CD4-positive, alpha-beta T cell (primary cell): ENCODE data around the gene CFAP299. TPM values are rescaled to one million over a fixed set of nuclear protein-coding genes. Genes with fewer than 3 reads are reported as not detected.

Source experiments
- ATAC-seq: fragments of 200-7000 bp; cut with Tn5 transposase; one replicate; pipeline ENCODE4 v1.10.0; 2022; ENCODE audit warnings: mild to moderate bottlenecking; ENCODE audit not compliant: poor library complexity
- CTCF ChIA-PET: fragments of 350-600 bp; sonication (Branson Sonifier 250); formaldehyde crosslinking; loops from one replicate; lab custom pipeline; 2021; ENCODE audit warnings: antibody characterized with exemption, inconsistent platforms; lab: Charles Lee
- POLR2A ChIA-PET: fragments of 350-600 bp; sonication (Branson Sonifier 250); formaldehyde crosslinking; loops from one replicate; lab custom pipeline; 2021; ENCODE audit warnings: antibody characterized with exemption, inconsistent platforms; lab: Charles Lee
- DNase-seq, 14 experiments: peaks; one replicate each; pipeline ENCODE4 v3.0.0-alpha.2; 2013 to 2020; ENCODE audit warnings: mixed read lengths in 2 of 14
- H3K27ac ChIP-seq, 2 donors: one replicate each; pipeline versions ENCODE4 v1.5.1 to v1.7.0; 2013; ENCODE audit warnings: low read length in 2 of 2, low read depth in 1 of 2, mild to moderate bottlenecking in 1 of 2
- H3K27me3 ChIP-seq, 2 experiments: 1 replicate in 1 of 2; 2 replicates in 1 of 2; pipeline versions ENCODE4 v1.6.1 to v1.7.0; 2013; ENCODE audit warnings: low read length in 2 of 2, control low read depth in 1 of 2, mild to moderate bottlenecking in 1 of 2, moderate library complexity in 1 of 2; ENCODE audit not compliant: insufficient read depth in 2 of 2, control insufficient read depth in 1 of 2
- H3K36me3 ChIP-seq: one replicate; pipeline ENCODE4 v1.6.1; 2013; ENCODE audit warnings: low read length, control low read depth; ENCODE audit not compliant: insufficient read depth
- H3K4me1 ChIP-seq: one replicate; pipeline ENCODE4 v1.6.1; 2013; ENCODE audit warnings: low read length, control low read depth; ENCODE audit not compliant: insufficient read depth
- H3K4me3 ChIP-seq: one replicate; pipeline ENCODE4 v1.5.1; 2013; ENCODE audit warnings: mild to moderate bottlenecking, low read length, moderate library complexity
- H3K9me3 ChIP-seq, 2 experiments: 1 replicate in 1 of 2; 2 replicates in 1 of 2; pipeline versions ENCODE4 v1.6.1 to v1.7.0; 2013; ENCODE audit warnings: low read length in 2 of 2, mild to moderate bottlenecking in 2 of 2, control low read depth in 1 of 2, moderate library complexity in 1 of 2; ENCODE audit not compliant: control insufficient read depth in 1 of 2, insufficient read depth in 1 of 2
- H3K27ac Mint-ChIP-seq: one replicate; pipeline ENCODE4 v1.8.0; 2020; ENCODE audit warnings: mixed read lengths
- H3K27me3 Mint-ChIP-seq: one replicate; pipeline ENCODE4 v1.8.0; 2021; ENCODE audit warnings: mixed read lengths
- H3K36me3 Mint-ChIP-seq: one replicate; pipeline ENCODE4 v1.8.0; 2021; ENCODE audit warnings: low read depth, mixed read lengths
- H3K4me1 Mint-ChIP-seq: one replicate; pipeline ENCODE4 v1.8.0; 2021; ENCODE audit warnings: low read depth, mixed read lengths
- H3K4me3 Mint-ChIP-seq: one replicate; pipeline ENCODE4 v1.8.0; 2020; ENCODE audit warnings: mild to moderate bottlenecking, mixed read lengths
- H3K9me3 Mint-ChIP-seq: one replicate; pipeline ENCODE4 v1.8.0; 2020; ENCODE audit warnings: mixed read lengths
- CTCF ChIP-seq: fragments of 200-600 bp; IDR thresholded peaks from one replicate; pipeline ENCODE4 v1.8.0; 2022; ENCODE audit warnings: antibody characterized with exemption, mild to moderate bottlenecking
- intact Hi-C, 2 experiments: fragments of 100-400 bp; cut with DNase I in 1 of 2; cut with micrococcal nuclease in 1 of 2; formaldehyde crosslinking; loops; one replicate each; pipeline versions ENCODE4 v1.15.1 to v1.9.0; 2023 to 2025; cut with DNase I, micrococcal nuclease
- total RNA-seq, 174 experiments: library from RNA in 2 of 174; stranded (reverse) in 2 of 174; gene quantifications; one replicate each; pipeline ENCODE4 v1.2.3 and lab custom pipeline; 2021 to 2026

CFAP299 gene
- total RNA-seq, 2 experiments from 2014 or later: not detected

GRCh38 chr4:80424225-80424581 lies 88.7 kb downstream of the CFAP299 start:
- POLR2A ChIA-PET: no interaction called here
- Histone ChIP-seq H3K4me3 (no peak overlapping the region), H3K27ac (no peak overlapping the region), H3K36me3 (no peaks in the 10 kb centered on the region), H3K27me3 (no peaks in the 10 kb centered on the region), H3K9me3 (peaks cover 0 to 6% of the 10 kb centered on the region in 2 experiments), H3K4me1 (peaks cover 6% of the 10 kb centered on the region)
- H3K27me3 Mint-ChIP-seq: no peaks in the 10 kb centered on the region
- peaks cover 14% of the 10 kb centered on the region for H3K4me1 Mint-ChIP-seq
- intact Hi-C loops: no loop called here
- CTCF ChIA-PET: no interaction called here
- no peak overlapping the region for H3K4me3 Mint-ChIP-seq
- H3K36me3 Mint-ChIP-seq: no peaks in the 10 kb centered on the region
- no peak for TF ChIP-seq CTCF
- no peak for ATAC-seq
- peaks cover 7% of the 10 kb centered on the region for H3K9me3 Mint-ChIP-seq
- no peak for DNase-seq
- H3K27ac Mint-ChIP-seq: no peak overlapping the region

GRCh38 chr4:80425124-80426100 lies 89.9 kb downstream of the CFAP299 start:
- peaks cover 14% of the 10 kb centered on the region for H3K4me1 Mint-ChIP-seq
- intact Hi-C loops: no loop called here
- ChIA-PET POLR2A (no interaction called here), CTCF (no interaction called here)
- no peak for TF ChIP-seq CTCF
- no peak overlapping the region for H3K4me3 Mint-ChIP-seq
- no peak overlapping the region for H3K4me3 ChIP-seq
- peak in 1 of 14 experiments; percentile 38 for DNase-seq
- H3K4me1 ChIP-seq: peaks cover 6% of the 10 kb centered on the region
- no peaks in the 10 kb centered on the region for H3K36me3 ChIP-seq
- H3K27me3 Mint-ChIP-seq: no peaks in the 10 kb centered on the region
- H3K27me3 ChIP-seq: no peaks in the 10 kb centered on the region
- H3K27ac Mint-ChIP-seq: no peak overlapping the region
- H3K9me3 Mint-ChIP-seq: peaks cover 7% of the 10 kb centered on the region
- H3K9me3 ChIP-seq: peaks cover 0 to 6% of the 10 kb centered on the region in 2 experiments
- no peak overlapping the region for H3K27ac ChIP-seq
- ATAC-seq: no peak
- no peaks in the 10 kb centered on the region for H3K36me3 Mint-ChIP-seq

GRCh38 chr4:80431203-80431965 lies 95.9 kb downstream of the CFAP299 start:
- H3K27me3 Mint-ChIP-seq: no peaks in the 10 kb centered on the region
- no peak overlapping the region for H3K27ac Mint-ChIP-seq
- H3K36me3 ChIP-seq: no peaks in the 10 kb centered on the region
- no peak for TF ChIP-seq CTCF
- no peaks in the 10 kb centered on the region for H3K36me3 Mint-ChIP-seq
- no peaks in the 10 kb centered on the region for H3K4me1 Mint-ChIP-seq
- no peaks in the 10 kb centered on the region for H3K4me1 ChIP-seq
- intact Hi-C loops: no loop called here
- H3K9me3 Mint-ChIP-seq: no peaks in the 10 kb centered on the region
- no peak overlapping the region for H3K4me3 Mint-ChIP-seq
- CTCF ChIA-PET: no interaction called here
- ATAC-seq: no peak
- DNase-seq: no peak
- H3K27me3 ChIP-seq: no peaks in the 10 kb centered on the region
- H3K27ac ChIP-seq: no peak overlapping the region
- peaks cover 0 to 3% of the 10 kb centered on the region in 2 experiments for H3K9me3 ChIP-seq
- POLR2A ChIA-PET: interaction anchor here (1.6 kb wide), 1 partner anchor 28 kb away, joined by 4 read pairs; no protein-coding TSS in a partner anchor
- H3K4me3 ChIP-seq: no peak overlapping the region
